IPS-15b (cell line): Measurements from ENCODE around the gene RAPGEF2.

Source experiments
- H3K27me3 ChIP-seq: one replicate; pipeline ENCODE4 v1.6.1; 2013; ENCODE audit warnings: low read length; ENCODE audit not compliant: control insufficient read depth, insufficient read depth
- H3K36me3 ChIP-seq: one replicate; pipeline ENCODE4 v1.6.1; 2013; ENCODE audit warnings: low read length; ENCODE audit not compliant: control insufficient read depth, insufficient read depth
- H3K4me1 ChIP-seq: one replicate; pipeline ENCODE4 v1.6.1; 2013; ENCODE audit warnings: mild to moderate bottlenecking, low read length; ENCODE audit not compliant: control insufficient read depth, insufficient read depth
- H3K4me3 ChIP-seq: one replicate; pipeline ENCODE4 v1.5.1; 2013; ENCODE audit warnings: low read depth, low read length
- H3K9ac ChIP-seq: one replicate; pipeline ENCODE4 v1.6.1; 2013; ENCODE audit warnings: low read depth, mild to moderate bottlenecking, low read length
- H3K9me3 ChIP-seq: one replicate; pipeline ENCODE4 v1.6.1; 2013; ENCODE audit warnings: mild to moderate bottlenecking, low read length; ENCODE audit not compliant: control insufficient read depth, insufficient read depth

Gene RAPGEF2

GRCh38 chr4:159352609-159353008 is 249.7 kb downstream of the RAPGEF2 start:
- no peaks in the 10 kb centered on the region for H3K27me3 ChIP-seq
- H3K9me3 ChIP-seq = no peaks in the 10 kb centered on the region
- no peak overlapping the region for H3K4me3 ChIP-seq
- peaks cover 9% of the 10 kb centered on the region for H3K36me3 ChIP-seq
- H3K9ac ChIP-seq = no peak overlapping the region
- H3K4me1 ChIP-seq = no peaks in the 10 kb centered on the region

- H3K27me3 ChIP-seq = no peaks in the 10 kb centered on the region
- no peaks in the 10 kb centered on the region for H3K9me3 ChIP-seq
- H3K9ac ChIP-seq = no peak overlapping the region
- H3K4me3 ChIP-seq = no peak overlapping the region
- H3K4me1 ChIP-seq = no peaks in the 10 kb centered on the region
- peaks cover 9% of the 10 kb centered on the region for H3K36me3 ChIP-seq
These were observed 250.7 kb downstream of the RAPGEF2 start for GRCh38 chr4:159353422-159354116.

- Histone ChIP-seq H3K36me3 (peaks cover 9% of the 10 kb centered on the region), H3K9me3 (no peaks in the 10 kb centered on the region), H3K4me1 (no peaks in the 10 kb centered on the region), H3K9ac (no peak overlapping the region), H3K27me3 (no peaks in the 10 kb centered on the region), H3K4me3 (no peak overlapping the region)
These were observed 252.6 kb downstream of the RAPGEF2 start for GRCh38 chr4:159355466-159355865.

- no peaks in the 10 kb centered on the region for H3K4me1 ChIP-seq
- H3K36me3 ChIP-seq = peaks cover 9% of the 10 kb centered on the region
- H3K27me3 ChIP-seq = no peaks in the 10 kb centered on the region
- no peak overlapping the region for H3K4me3 ChIP-seq
- no peak overlapping the region for H3K9ac ChIP-seq
- no peaks in the 10 kb centered on the region for H3K9me3 ChIP-seq
These were observed 254.5 kb downstream of the RAPGEF2 start for GRCh38 chr4:159357350-159357749.

GRCh38 chr4:159358226-159358625 is 255.3 kb downstream of the RAPGEF2 start:
- H3K9me3 ChIP-seq = no peaks in the 10 kb centered on the region
- no peak overlapping the region for H3K4me3 ChIP-seq
- no peaks in the 10 kb centered on the region for H3K4me1 ChIP-seq
- no peaks in the 10 kb centered on the region for H3K27me3 ChIP-seq
- peaks cover 9% of the 10 kb centered on the region for H3K36me3 ChIP-seq
- no peak overlapping the region for H3K9ac ChIP-seq

GRCh38 chr4:159360549-159360948 is 257.7 kb downstream of the RAPGEF2 start:
- no peak overlapping the region for H3K9ac ChIP-seq
- H3K27me3 ChIP-seq = no peaks in the 10 kb centered on the region
- no peaks in the 10 kb centered on the region for H3K4me1 ChIP-seq
- H3K36me3 ChIP-seq = peaks cover 4% of the 10 kb centered on the region
- H3K4me3 ChIP-seq = no peak overlapping the region
- H3K9me3 ChIP-seq = no peaks in the 10 kb centered on the region

- H3K4me1 ChIP-seq = no peaks in the 10 kb centered on the region
- no peak overlapping the region for H3K9ac ChIP-seq
- H3K36me3 ChIP-seq = no peaks in the 10 kb centered on the region
- H3K4me3 ChIP-seq = no peak overlapping the region
- no peaks in the 10 kb centered on the region for H3K27me3 ChIP-seq
- H3K9me3 ChIP-seq = no peaks in the 10 kb centered on the region
These were observed 260.5 kb downstream of the RAPGEF2 start for GRCh38 chr4:159363361-159363760.

GRCh38 chr4:159366966-159367780 is 264.3 kb downstream of the RAPGEF2 start:
- H3K9me3 ChIP-seq = peaks cover 6% of the 10 kb centered on the region
- no peak overlapping the region for H3K9ac ChIP-seq
- H3K36me3 ChIP-seq = no peaks in the 10 kb centered on the region
- H3K27me3 ChIP-seq = no peaks in the 10 kb centered on the region
- no peak overlapping the region for H3K4me3 ChIP-seq
- no peaks in the 10 kb centered on the region for H3K4me1 ChIP-seq

GRCh38 chr4:159367781-159368080 is 264.9 kb downstream of the RAPGEF2 start:
- no peaks in the 10 kb centered on the region for H3K4me1 ChIP-seq
- H3K36me3 ChIP-seq = no peaks in the 10 kb centered on the region
- H3K4me3 ChIP-seq = no peak overlapping the region
- no peak overlapping the region for H3K9ac ChIP-seq
- H3K27me3 ChIP-seq = no peaks in the 10 kb centered on the region
- peaks cover 6% of the 10 kb centered on the region for H3K9me3 ChIP-seq

- Histone ChIP-seq H3K9ac (no peak overlapping the region), H3K9me3 (peaks cover 6% of the 10 kb centered on the region), H3K4me3 (no peak overlapping the region), H3K4me1 (no peaks in the 10 kb centered on the region), H3K36me3 (no peaks in the 10 kb centered on the region), H3K27me3 (no peaks in the 10 kb centered on the region)
These were observed 265.4 kb downstream of the RAPGEF2 start for GRCh38 chr4:159368320-159368719.

GRCh38 chr4:159369256-159369655 is 266.4 kb downstream of the RAPGEF2 start:
- no peak overlapping the region for H3K9ac ChIP-seq
- H3K4me3 ChIP-seq = no peak overlapping the region
- H3K4me1 ChIP-seq = no peaks in the 10 kb centered on the region
- peaks cover 6% of the 10 kb centered on the region for H3K9me3 ChIP-seq
- H3K27me3 ChIP-seq = no peaks in the 10 kb centered on the region
- no peaks in the 10 kb centered on the region for H3K36me3 ChIP-seq

- Histone ChIP-seq H3K9ac (no peak overlapping the region), H3K9me3 (peaks cover 6% of the 10 kb centered on the region), H3K36me3 (no peaks in the 10 kb centered on the region), H3K27me3 (no peaks in the 10 kb centered on the region), H3K4me1 (no peaks in the 10 kb centered on the region), H3K4me3 (no peak overlapping the region)
These were observed 267.4 kb downstream of the RAPGEF2 start for GRCh38 chr4:159370286-159370685.
